Mesothelial cell of epicardium (in vitro differentiated cells): ENCODE measurements around the gene ANO1. TPM values are rescaled to one million over a fixed set of nuclear protein-coding genes. Genes with fewer than 3 reads are reported as not detected.

ENCODE experiments used
- DNase-seq, 2 experiments: peaks; one replicate each; pipeline ENCODE4 v3.0.0; 2021; ENCODE audit warnings: low spot score in 2 of 2; ENCODE audit not compliant: unreplicated experiment in 2 of 2
- H3K27ac Mint-ChIP-seq: 2 replicates; pipeline ENCODE4 v1.8.0; 2021; ENCODE audit warnings: mixed read lengths
- H3K27me3 Mint-ChIP-seq: 2 replicates; pipeline ENCODE4 v1.8.0; 2021; ENCODE audit warnings: low read depth, mixed read lengths
- H3K36me3 Mint-ChIP-seq: 2 replicates; pipeline ENCODE4 v1.8.0; 2021; ENCODE audit warnings: mixed read lengths
- H3K4me1 Mint-ChIP-seq: 2 replicates; pipeline ENCODE4 v1.8.0; 2021; ENCODE audit warnings: mixed read lengths
- H3K4me3 Mint-ChIP-seq: 2 replicates; pipeline ENCODE4 v1.8.0; 2021; ENCODE audit warnings: mild to moderate bottlenecking, moderate library complexity, mixed read lengths
- H3K9me3 Mint-ChIP-seq: 2 replicates; pipeline ENCODE4 v1.8.0; 2021; ENCODE audit warnings: mixed read lengths
- total RNA-seq: library from RNA; stranded (reverse); gene quantifications from 3 replicates; pipeline ENCODE4 v1.2.1, GENCODE V29; 2021
- TF ChIP-seq, protein P1 (sequence below): fragments of 200-600 bp; sonication (generic); IDR thresholded peaks from one replicate; pipeline ENCODE4 v1.5.0; 2021; ENCODE audit warnings: antibody characterized with exemption; ENCODE audit not compliant: unreplicated experiment

The ANO1 gene
- total RNA-seq, 1 donor from 2014 or later = 37.2 TPM

DNA sequence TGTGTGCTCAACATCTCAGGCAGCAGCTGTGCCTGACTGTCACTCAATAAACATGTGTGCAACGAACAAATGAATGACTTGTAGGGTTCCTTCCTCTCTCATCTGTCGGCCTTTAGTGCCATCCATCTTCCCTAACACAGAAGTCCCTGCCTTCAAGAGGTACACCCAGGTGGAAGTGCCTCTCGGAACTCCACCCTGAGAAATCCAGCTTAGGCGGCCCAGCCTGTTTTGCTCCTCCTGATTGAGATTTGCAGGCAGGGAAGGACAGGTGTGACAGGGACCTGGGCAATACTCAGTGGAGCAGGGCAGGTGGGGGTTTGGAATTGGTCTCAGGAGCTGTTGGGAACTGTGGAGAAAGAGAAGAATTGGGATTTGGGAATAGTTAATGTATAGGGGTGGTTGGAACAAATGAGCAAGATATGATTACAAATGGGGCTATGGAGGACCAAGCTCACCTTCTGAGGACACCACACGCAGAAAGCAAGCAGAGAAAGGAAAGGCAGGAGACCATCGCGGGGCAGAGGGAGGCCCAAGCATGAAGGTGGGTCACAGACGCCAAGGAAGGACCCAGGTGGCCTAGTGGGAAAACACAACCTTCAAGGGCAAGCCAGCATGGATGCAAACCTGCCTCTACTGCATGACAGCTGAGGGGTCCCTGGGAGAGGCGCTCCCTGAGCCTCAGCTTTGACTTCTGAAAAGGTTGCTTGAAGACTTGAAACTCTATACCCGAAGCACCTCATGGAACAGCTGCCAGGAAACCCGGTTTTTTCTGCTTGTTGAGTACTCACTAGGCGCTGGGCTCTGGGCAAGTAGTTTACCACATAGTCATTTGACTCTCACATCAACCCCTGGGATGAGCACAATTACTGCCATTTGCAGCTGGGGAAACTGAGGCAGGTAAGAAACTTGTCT is 40.9 kb upstream of the ANO1 start:
- peaks cover 13% of the 10 kb centered on the region for H3K27me3 Mint-ChIP-seq
- peak in 1 of 2 experiments; percentile 21 for DNase-seq
- peaks cover 39% of the 10 kb centered on the region for H3K9me3 Mint-ChIP-seq
- H3K4me1 Mint-ChIP-seq = no peaks in the 10 kb centered on the region
- TF ChIP-seq, protein P1, sequence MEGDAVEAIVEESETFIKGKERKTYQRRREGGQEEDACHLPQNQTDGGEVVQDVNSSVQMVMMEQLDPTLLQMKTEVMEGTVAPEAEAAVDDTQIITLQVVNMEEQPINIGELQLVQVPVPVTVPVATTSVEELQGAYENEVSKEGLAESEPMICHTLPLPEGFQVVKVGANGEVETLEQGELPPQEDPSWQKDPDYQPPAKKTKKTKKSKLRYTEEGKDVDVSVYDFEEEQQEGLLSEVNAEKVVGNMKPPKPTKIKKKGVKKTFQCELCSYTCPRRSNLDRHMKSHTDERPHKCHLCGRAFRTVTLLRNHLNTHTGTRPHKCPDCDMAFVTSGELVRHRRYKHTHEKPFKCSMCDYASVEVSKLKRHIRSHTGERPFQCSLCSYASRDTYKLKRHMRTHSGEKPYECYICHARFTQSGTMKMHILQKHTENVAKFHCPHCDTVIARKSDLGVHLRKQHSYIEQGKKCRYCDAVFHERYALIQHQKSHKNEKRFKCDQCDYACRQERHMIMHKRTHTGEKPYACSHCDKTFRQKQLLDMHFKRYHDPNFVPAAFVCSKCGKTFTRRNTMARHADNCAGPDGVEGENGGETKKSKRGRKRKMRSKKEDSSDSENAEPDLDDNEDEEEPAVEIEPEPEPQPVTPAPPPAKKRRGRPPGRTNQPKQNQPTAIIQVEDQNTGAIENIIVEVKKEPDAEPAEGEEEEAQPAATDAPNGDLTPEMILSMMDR = no peak
- no peak overlapping the region for H3K27ac Mint-ChIP-seq
- peaks cover 11% of the 10 kb centered on the region for H3K36me3 Mint-ChIP-seq
- no peak overlapping the region for H3K4me3 Mint-ChIP-seq

DNA sequence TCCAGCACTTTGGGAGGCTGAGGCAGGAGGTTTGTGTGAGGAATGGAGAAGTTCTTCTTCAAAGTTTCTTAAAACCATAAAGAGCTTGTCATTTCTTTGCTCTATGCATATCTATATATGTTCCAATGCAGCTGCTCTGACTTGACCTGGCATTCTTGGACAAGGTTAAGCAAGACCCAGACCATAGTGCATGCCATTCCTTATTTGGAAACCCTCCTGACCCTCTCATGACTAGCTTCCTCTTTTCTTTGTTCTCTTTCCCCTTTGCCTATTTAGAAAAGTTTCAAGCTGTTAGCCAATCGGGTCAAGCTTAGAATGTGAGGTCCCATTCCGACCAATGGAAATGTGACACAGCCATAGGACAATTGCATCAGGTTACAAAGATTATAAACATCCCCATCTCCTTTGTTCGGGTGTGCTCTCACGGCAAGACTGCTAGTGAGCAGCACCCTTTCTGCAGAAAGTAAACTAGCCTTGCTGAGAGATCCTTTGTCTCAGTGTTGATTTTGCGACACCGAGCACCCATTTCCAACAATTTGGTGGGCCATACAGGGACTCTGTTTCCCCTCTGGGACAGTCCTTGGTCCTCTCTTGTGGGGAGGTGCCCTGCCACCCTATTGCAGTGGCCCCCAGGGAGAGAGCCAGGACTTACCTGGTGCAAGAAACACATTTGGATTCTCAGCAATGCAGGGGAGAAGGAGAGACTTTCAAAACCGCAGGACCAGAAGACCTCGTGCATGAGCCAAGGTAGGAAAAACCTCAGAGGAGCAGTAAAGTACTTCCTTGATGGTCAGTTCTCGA is 39.9 kb upstream of the ANO1 start:
- peaks cover 9% of the 10 kb centered on the region for H3K27me3 Mint-ChIP-seq
- TF ChIP-seq, protein P1 = no peak
- H3K4me3 Mint-ChIP-seq = no peak overlapping the region
- peaks cover 47% of the 10 kb centered on the region for H3K9me3 Mint-ChIP-seq
- peaks cover 12% of the 10 kb centered on the region for H3K36me3 Mint-ChIP-seq
- no peaks in the 10 kb centered on the region for H3K4me1 Mint-ChIP-seq
- DNase-seq = peak in 1 of 2 experiments; percentile 17
- no peak overlapping the region for H3K27ac Mint-ChIP-seq

DNA sequence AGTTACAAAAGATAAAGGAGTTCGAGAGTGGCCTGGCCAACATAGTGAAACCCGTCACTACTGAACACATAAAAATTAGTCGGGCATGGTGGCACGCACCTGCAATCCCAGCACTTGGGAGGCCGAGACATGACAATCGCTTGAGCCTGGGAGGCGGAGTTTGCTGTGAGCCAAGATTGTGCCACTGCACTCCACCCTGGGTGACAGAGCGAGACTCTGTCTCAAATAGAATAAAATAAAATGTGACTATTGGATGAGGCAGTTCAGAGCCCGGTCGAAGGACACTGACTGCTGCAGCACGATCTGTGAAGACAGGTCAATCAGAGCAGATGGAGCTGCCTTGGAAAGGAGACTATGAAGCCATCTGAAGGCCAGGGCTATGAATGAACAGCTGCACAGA is 37.7 kb upstream of the ANO1 start:
- no peak overlapping the region for H3K27ac Mint-ChIP-seq
- peaks cover 65% of the 10 kb centered on the region for H3K9me3 Mint-ChIP-seq
- peaks cover 7% of the 10 kb centered on the region for H3K27me3 Mint-ChIP-seq
- H3K36me3 Mint-ChIP-seq = peaks cover 12% of the 10 kb centered on the region
- peak in 1 of 2 experiments; percentile 6 for DNase-seq
- no peaks in the 10 kb centered on the region for H3K4me1 Mint-ChIP-seq
- H3K4me3 Mint-ChIP-seq = no peak overlapping the region
- TF ChIP-seq, protein P1 = no peak

DNA sequence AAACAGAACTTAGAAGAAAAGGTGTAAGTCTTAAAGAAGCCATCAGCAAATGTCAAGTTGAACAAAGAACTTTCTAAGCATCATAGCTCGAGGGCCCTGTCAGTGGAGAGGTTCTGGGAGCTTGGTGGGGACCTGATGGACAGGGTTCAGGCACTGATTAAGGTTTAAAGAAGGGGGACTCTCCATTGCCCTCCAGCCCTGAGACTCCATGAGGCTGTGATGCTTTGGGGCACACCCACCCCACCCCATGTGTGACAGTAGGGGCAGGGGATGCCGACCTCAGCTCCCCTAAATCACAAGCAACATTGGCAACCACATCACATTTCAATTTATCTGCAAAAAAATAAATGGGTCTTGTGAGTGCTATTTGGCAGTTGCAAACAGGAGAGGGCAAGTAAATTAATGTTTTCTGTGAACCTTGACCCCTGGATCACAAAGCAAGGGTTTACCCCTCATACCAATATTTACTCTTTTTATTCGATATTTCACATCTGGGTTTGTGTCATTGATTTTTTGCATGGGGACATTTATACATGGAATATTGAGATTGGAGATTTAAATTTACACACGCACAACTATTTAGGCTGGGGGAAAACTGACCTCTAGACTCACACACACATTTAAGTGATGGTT is 37.1 kb upstream of the ANO1 start:
- Mint-ChIP-seq H3K4me1 (no peaks in the 10 kb centered on the region), H3K36me3 (peaks cover 12% of the 10 kb centered on the region), H3K9me3 (peaks cover 70% of the 10 kb centered on the region), H3K4me3 (no peak overlapping the region), H3K27ac (no peak overlapping the region), H3K27me3 (peaks cover 8% of the 10 kb centered on the region)
- TF ChIP-seq, protein P1 = no peak
- peak in 1 of 2 experiments; percentile 14 for DNase-seq

- H3K36me3 Mint-ChIP-seq = peaks cover 2% of the 10 kb centered on the region
- H3K4me3 Mint-ChIP-seq = no peak overlapping the region
- no peak overlapping the region for H3K27ac Mint-ChIP-seq
- peaks cover 55% of the 10 kb centered on the region for H3K9me3 Mint-ChIP-seq
- H3K27me3 Mint-ChIP-seq = peaks cover 4% of the 10 kb centered on the region
- DNase-seq = no peak
- H3K4me1 Mint-ChIP-seq = peaks cover 6% of the 10 kb centered on the region
- TF ChIP-seq, protein P1 = no peak
Measured at GRCh38 chr11:70043482-70043881, 34.6 kb upstream of the ANO1 start.
